Spleen (tissue), 11 donors: Measurements from ENCODE around the gene GMEB2. TPM values are rescaled to one million over a fixed set of nuclear protein-coding genes. Genes with fewer than 3 reads are reported as not detected.

Experiments used
- DNase-seq: peaks from one replicate; pipeline ENCODE4 v3.0.0-alpha.2; 2020
- H3K27ac ChIP-seq, 8 donors: fragments of 200-600 bp; sonication (generic) in 7 of 8; 1 replicate in 4 of 8; 2 replicates in 4 of 8; pipeline versions ENCODE4 v1.5.0 to v1.8.0; 2016 to 2021; ENCODE audit warnings: inconsistent platforms in 4 of 8, mild to moderate bottlenecking in 4 of 8, moderate library complexity in 1 of 8
- H3K27me3 ChIP-seq, 7 donors: fragments of 200-600 bp; sonication (generic) in 6 of 7; replicated peaks in 1 of 7; 1 replicate in 4 of 7; 2 replicates in 3 of 7; pipeline versions ENCODE4 v1.5.0 to v1.8.0; 2016 to 2021; ENCODE audit warnings: inconsistent platforms in 3 of 7, mild to moderate bottlenecking in 1 of 7
- H3K36me3 ChIP-seq, 6 donors: fragments of 200-600 bp; sonication (generic) in 5 of 6; 1 replicate in 4 of 6; 2 replicates in 2 of 6; pipeline versions ENCODE4 v1.5.0 to v1.8.0; 2016 to 2021; ENCODE audit warnings: inconsistent platforms in 2 of 6
- H3K4me1 ChIP-seq, 6 donors: fragments of 200-600 bp; sonication (generic) in 5 of 6; 1 replicate in 3 of 6; 2 replicates in 3 of 6; pipeline versions ENCODE4 v1.5.0 to v1.8.0; 2016 to 2021; ENCODE audit warnings: inconsistent platforms in 3 of 6
- H3K4me3 ChIP-seq, 8 donors: fragments of 200-600 bp; sonication (generic) in 7 of 8; 1 replicate in 4 of 8; 2 replicates in 4 of 8; pipeline versions ENCODE4 v1.5.0 to v1.8.0; 2016 to 2021; ENCODE audit warnings: inconsistent platforms in 4 of 8, mild to moderate bottlenecking in 4 of 8, moderate library complexity in 2 of 8
- H3K9me3 ChIP-seq, 8 donors: fragments of 200-600 bp; sonication (generic) in 7 of 8; 1 replicate in 4 of 8; 2 replicates in 4 of 8; pipeline versions ENCODE4 v1.5.0 to v1.8.0; 2016 to 2021; ENCODE audit warnings: inconsistent platforms in 4 of 8
- POLR2A ChIP-seq, 3 donors: fragments of 450-650 bp; IDR thresholded peaks; one replicate each; pipeline ENCODE4 v1.5.1; 2017; ENCODE audit warnings: antibody characterized with exemption in 3 of 3, mild to moderate bottlenecking in 1 of 3
- POLR2AphosphoS5 ChIP-seq, 3 donors: sonication (generic); formaldehyde crosslinking; IDR thresholded peaks; one replicate each; pipeline ENCODE4 v1.5.1; 2017; ENCODE audit warnings: antibody characterized with exemption in 3 of 3
- WGBS, 5 donors: extraction: QIAGEN DNeasy Blood & Tissue Kit in 3 of 5; methylation state at CpG; one replicate each; pipeline versions ENCODE4 v1.1.5 to v1.1.7; 2013 to 2018; 5-methylcytosine and 5-hydroxymethylcytosine counted together
- intact Hi-C: fragments of 100-400 bp; cut with DNase I; formaldehyde crosslinking; loops from one replicate; pipeline ENCODE4 v1.15.0; 2023; ENCODE audit warnings: low total_unique reads
- polyA plus RNA-seq, 3 donors: library from polyadenylated mRNA; stranded (reverse); fragments of 200-250 nt; gene quantifications; one replicate each; pipeline ENCODE4 v1.2.1, GENCODE V29; 2013
- total RNA-seq, 7 donors: library from RNA; depleted of rRNA in 3 of 7; stranded (reverse); fragments of >200 nt in 3 of 7; fragmentation: NEBNext Ultra II Directional in 4 of 7; extraction: Animal tissue kit (Norgen Biotek cat#: 25700) in 4 of 7; gene quantifications; one replicate each; pipeline versions ENCODE4 v1.1.0 to v1.2.1, GENCODE V29; 2016 to 2021
- TF ChIP-seq, protein P1 (sequence below), 11 experiments: fragments of 200-600 bp in 7 of 11; fragments of 450-650 bp in 4 of 11; sonication (generic) in 4 of 11; IDR thresholded peaks in 8 of 11; conservative IDR thresholded peaks in 3 of 11; 1 replicate in 7 of 11; 2 replicates in 4 of 11; pipeline versions ENCODE4 v1.4.0 to v1.8.0; 2016 to 2021; ENCODE audit warnings: antibody characterized with exemption in 11 of 11, inconsistent platforms in 4 of 11, mild to moderate bottlenecking in 1 of 11
- donor health status: healthy with polysubstance abuse.
- donor health status: DM: no; HTN: no; CAD: no; lungs with moderate emphysema.
- donor health status: DM: no; HTN: no; CAD: no.
- donor health status: Bipolar disorder and iron deficiency.
- donor health status: healthy.
- donor health status: DM: no; HTN: no; CAD: no.
- donor health status: DM: yes; HTN: yes; CAD: no.

GMEB2 gene
- total and polyA plus RNA-seq, 10 donors, result 8.6 to 15.0 (median 12.5) TPM

- TF ChIP-seq, protein P1, sequence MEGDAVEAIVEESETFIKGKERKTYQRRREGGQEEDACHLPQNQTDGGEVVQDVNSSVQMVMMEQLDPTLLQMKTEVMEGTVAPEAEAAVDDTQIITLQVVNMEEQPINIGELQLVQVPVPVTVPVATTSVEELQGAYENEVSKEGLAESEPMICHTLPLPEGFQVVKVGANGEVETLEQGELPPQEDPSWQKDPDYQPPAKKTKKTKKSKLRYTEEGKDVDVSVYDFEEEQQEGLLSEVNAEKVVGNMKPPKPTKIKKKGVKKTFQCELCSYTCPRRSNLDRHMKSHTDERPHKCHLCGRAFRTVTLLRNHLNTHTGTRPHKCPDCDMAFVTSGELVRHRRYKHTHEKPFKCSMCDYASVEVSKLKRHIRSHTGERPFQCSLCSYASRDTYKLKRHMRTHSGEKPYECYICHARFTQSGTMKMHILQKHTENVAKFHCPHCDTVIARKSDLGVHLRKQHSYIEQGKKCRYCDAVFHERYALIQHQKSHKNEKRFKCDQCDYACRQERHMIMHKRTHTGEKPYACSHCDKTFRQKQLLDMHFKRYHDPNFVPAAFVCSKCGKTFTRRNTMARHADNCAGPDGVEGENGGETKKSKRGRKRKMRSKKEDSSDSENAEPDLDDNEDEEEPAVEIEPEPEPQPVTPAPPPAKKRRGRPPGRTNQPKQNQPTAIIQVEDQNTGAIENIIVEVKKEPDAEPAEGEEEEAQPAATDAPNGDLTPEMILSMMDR (IDR thresholded peaks at IDR 0.05 in 8 of 11, conservative IDR thresholded peaks at IDR 0.05 in 3 of 11), result no peak
- TF ChIP-seq POLR2A (IDR thresholded peaks at IDR 0.05) (no peak), POLR2AphosphoS5 (IDR thresholded peaks at IDR 0.05) (peak in 2 of 3 donors; percentile 35 to 53)
- peaks cover 10 to 57% (median 33%) of the 10 kb centered on the region in 6 donors for H3K4me1 ChIP-seq
- DNase-seq, result peak; percentile 91
- H3K9me3 ChIP-seq, result no peaks in the 10 kb centered on the region
- H3K27ac ChIP-seq, result peak within 1 kb of the TSS in 7 of 8 donors; percentile 55 to 82 (median 71)
- peaks cover 0 to 40% (median 5%) of the 10 kb centered on the region in 7 donors for H3K27me3 ChIP-seq
- WGBS, 5 donors, result 1 to 11% (median 2%) methylated on average over 8 to 34 of the region's 34 CpGs
- intact Hi-C loops, result no loop called here
- peak within 1 kb of the TSS; percentile 40 to 73 (median 50) for H3K4me3 ChIP-seq
- H3K36me3 ChIP-seq, result peaks cover 0 to 32% (median 9%) of the 10 kb centered on the region in 6 donors
These were observed 73.0 kb downstream of the GMEB2 start, which contains the start of gene FNDC11 for GRCh38 chr20:63553933-63554290. Gene FNDC11 (plus strand): TSS chr20:63554159. CDS start chr20:63555664, 1,505 bp downstream.

GRCh38 chr20:63553251-63553932 lies 73.5 kb downstream of the GMEB2 start:
- Histone ChIP-seq H3K4me1 (peaks cover 10 to 62% (median 36%) of the 10 kb centered on the region in 6 donors), H3K9me3 (no peaks in the 10 kb centered on the region), H3K27me3 (peaks cover 0 to 46% (median 9%) of the 10 kb centered on the region in 7 donors), H3K4me3 (peak overlapping the region; percentile 40 to 73 (median 50)), H3K36me3 (peaks cover 0 to 27% (median 4%) of the 10 kb centered on the region in 6 donors), H3K27ac (peak overlapping the region in 7 of 8 donors; percentile 55 to 82 (median 71))
- TF ChIP-seq POLR2A (IDR thresholded peaks at IDR 0.05), result no peak
- TF ChIP-seq, protein P1 (IDR thresholded peaks at IDR 0.05 in 8 of 11, conservative IDR thresholded peaks at IDR 0.05 in 3 of 11), result no peak
- peak; percentile 34 to 64 (median 49) for TF ChIP-seq POLR2AphosphoS5 (IDR thresholded peaks at IDR 0.05)
- intact Hi-C loops, result no loop called here
- DNase-seq, result peak; percentile 94
- WGBS, 5 donors, result 1 to 3% (median 2%) methylated on average over 11 to 37 of the region's 37 CpGs

- H3K36me3 ChIP-seq, result peaks cover 0 to 19% (median 0%) of the 10 kb centered on the region in 6 donors
- peak overlapping the region in 6 of 8 donors; percentile 7 to 82 (median 68) for H3K27ac ChIP-seq
- H3K27me3 ChIP-seq, result peaks cover 0 to 53% (median 9%) of the 10 kb centered on the region in 7 donors
- peak overlapping the region in 3 of 8 donors; percentile 5 to 73 (median 48) for H3K4me3 ChIP-seq
- peak in 2 of 3 donors; percentile 49 to 53 for TF ChIP-seq POLR2AphosphoS5 (IDR thresholded peaks at IDR 0.05)
- TF ChIP-seq, protein P1 (IDR thresholded peaks at IDR 0.05 in 8 of 11, conservative IDR thresholded peaks at IDR 0.05 in 3 of 11), result no peak
- TF ChIP-seq POLR2A (IDR thresholded peaks at IDR 0.05), result no peak
- WGBS, 5 donors, result 22 to 32% (median 28%) methylated on average over 14 to 15 of the region's 15 CpGs
- peaks cover 16 to 69% (median 43%) of the 10 kb centered on the region in 6 donors for H3K4me1 ChIP-seq
- H3K9me3 ChIP-seq, result no peaks in the 10 kb centered on the region
- no peak for DNase-seq
- intact Hi-C loops, result no loop called here
These were observed 74.2 kb downstream of the GMEB2 start for GRCh38 chr20:63552481-63553249.
